Effector memory CD8-positive, alpha-beta T cell (primary cell): ENCODE measurements around the gene PARP6.

Source experiments
- ATAC-seq: fragments of 150-1000 bp; cut with Tn5 transposase; replicated peaks from 2 replicates; pipeline ENCODE4 v1.10.0; 2021; ENCODE audit warnings: mild to moderate bottlenecking, moderate library complexity
- DNase-seq, 3 experiments: peaks; one replicate each; pipeline ENCODE4 v3.0.0; 2021
- H3K27ac Mint-ChIP-seq, 2 donors: one replicate each; pipeline ENCODE4 v1.8.0; 2022; ENCODE audit warnings: mild to moderate bottlenecking in 2 of 2, mixed read lengths in 2 of 2, moderate library complexity in 2 of 2
- H3K27me3 Mint-ChIP-seq, 2 donors: one replicate each; pipeline ENCODE4 v1.8.0; 2022; ENCODE audit warnings: mixed read lengths in 2 of 2
- H3K36me3 Mint-ChIP-seq: one replicate; pipeline ENCODE4 v1.8.0; 2022; ENCODE audit warnings: mild to moderate bottlenecking, moderate library complexity, mixed read lengths; ENCODE audit not compliant: insufficient read depth
- H3K4me1 Mint-ChIP-seq, 2 donors: one replicate each; pipeline ENCODE4 v1.8.0; 2022; ENCODE audit warnings: low read depth in 2 of 2, mixed read lengths in 2 of 2
- H3K4me3 Mint-ChIP-seq, 2 donors: one replicate each; pipeline ENCODE4 v1.8.0; 2022; ENCODE audit warnings: mild to moderate bottlenecking in 2 of 2, mixed read lengths in 2 of 2, moderate library complexity in 2 of 2
- H3K9me3 Mint-ChIP-seq, 2 donors: one replicate each; pipeline ENCODE4 v1.8.0; 2022; ENCODE audit warnings: mixed read lengths in 2 of 2
- total RNA-seq, 9 experiments: gene quantifications; one replicate each; lab custom pipeline; 2026; lab: John Stamatoyannopoulos, UW

The PARP6 gene
- total RNA-seq = 54.9 to 85.4 (median 70.0) reads per million in 9 experiments

DNA sequence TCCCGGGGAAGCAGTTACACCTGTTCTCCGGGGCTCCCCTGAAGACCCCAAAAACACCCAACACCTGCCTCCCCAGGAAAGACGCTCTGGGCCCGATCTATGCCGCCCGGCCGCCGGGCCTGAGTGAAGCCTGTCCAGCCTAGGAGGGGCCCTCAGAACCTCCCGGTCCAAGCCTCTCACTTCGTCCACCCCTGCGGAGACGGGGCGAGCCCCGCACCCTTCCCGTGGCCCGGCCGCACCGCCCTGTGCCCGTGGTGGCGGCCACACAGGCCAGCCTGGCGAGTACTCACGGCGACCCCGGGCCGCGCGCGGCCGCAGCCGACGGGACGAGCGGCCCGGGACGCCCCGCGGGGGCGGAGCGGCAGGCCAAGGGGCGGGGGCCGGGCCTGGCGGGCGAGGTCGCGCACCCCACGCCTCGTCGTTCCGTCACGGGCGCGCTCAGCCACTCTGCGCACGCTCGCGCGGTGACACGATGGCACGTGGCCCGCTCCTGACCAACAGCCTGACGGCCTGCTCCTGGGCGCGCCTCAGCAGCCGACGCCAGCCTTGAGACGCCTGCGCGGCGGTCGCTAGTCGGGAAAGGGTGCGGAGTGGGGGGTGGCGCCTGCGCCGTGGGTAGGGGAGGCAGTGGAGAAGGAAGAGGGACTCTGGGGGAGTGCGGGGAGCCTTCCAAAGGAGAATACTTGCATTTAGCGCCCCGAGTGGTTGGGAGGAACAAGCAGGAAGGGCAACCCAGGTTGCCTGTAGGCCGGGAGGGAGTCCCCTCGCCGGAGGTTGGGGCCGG lies at the start of gene PARP6:
TSS of gene PARP6 (minus strand) at position 342 of the 784 bp plus-strand sequence. CDS start 5,077 bp downstream, outside the sequence.
- H3K4me1 Mint-ChIP-seq = peaks cover 25 to 34% of the 10 kb centered on the region in 2 donors

GRCh38 chr15:72319985-72320671 lies 47.8 kb upstream of the PARP6 start, which contains the start of gene CELF6:
TSS of gene CELF6 (minus strand) at chr15:72320157. CDS start at chr15:72319874, 283 bp downstream.
- DNase-seq (peak; percentile 77 to 78 (median 78)), ATAC-seq (peak; percentile 86)
- H3K27ac Mint-ChIP-seq = peak within 1 kb of the TSS; percentile 84 to 89

More for the DNA sequence above, at the start of gene PARP6:
- H3K4me3 Mint-ChIP-seq = peak within 1 kb of the TSS; percentile 82 to 84
- no peaks in the 10 kb centered on the region for H3K9me3 Mint-ChIP-seq
- DNase-seq = peak; percentile 97
- H3K27me3 Mint-ChIP-seq = no peaks in the 10 kb centered on the region
- peaks cover 13% of the 10 kb centered on the region for H3K36me3 Mint-ChIP-seq
- peak within 1 kb of the TSS; percentile 93 to 94 for H3K27ac Mint-ChIP-seq
- peak; percentile 93 for ATAC-seq

DNA sequence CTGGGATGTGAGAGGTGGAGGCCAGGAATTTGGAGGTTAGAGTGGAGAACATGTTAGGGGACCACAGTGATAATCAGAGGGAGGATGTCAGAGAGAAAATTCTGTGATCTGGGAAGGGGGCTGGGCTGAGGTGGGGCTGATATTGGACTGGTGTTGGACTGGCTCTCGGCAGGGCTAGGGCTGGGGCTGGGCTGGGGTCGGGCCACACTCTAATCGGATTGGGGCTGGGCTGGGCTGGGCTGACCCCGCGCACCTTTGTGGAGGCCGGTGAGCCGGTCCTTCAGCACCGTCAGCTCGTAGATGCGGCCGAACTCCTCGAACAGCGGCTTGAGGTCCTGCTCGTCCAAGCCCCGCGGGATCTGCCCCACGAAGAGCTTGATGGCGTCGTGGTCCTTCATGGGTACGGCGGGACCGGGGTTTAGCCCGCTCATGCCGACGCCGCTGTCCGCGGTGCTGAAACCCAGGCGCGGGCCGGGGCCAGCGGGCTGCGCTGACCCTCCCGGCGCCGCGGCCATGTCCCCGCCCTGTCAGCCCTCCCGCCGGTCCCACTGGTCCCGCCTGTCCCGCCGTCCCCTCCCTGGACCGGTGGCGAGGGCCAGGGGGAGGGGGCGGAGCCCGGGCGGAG lies 47.1 kb upstream of the PARP6 start:
- Mint-ChIP-seq H3K4me3 (peak overlapping the region; percentile 76 to 77), H3K36me3 (peaks cover 13% of the 10 kb centered on the region), H3K4me1 (peaks cover 15 to 18% of the 10 kb centered on the region in 2 donors), H3K9me3 (peaks cover 0 to 8% of the 10 kb centered on the region in 2 donors), H3K27ac (peak overlapping the region; percentile 84 to 89), H3K27me3 (no peaks in the 10 kb centered on the region)
- DNase-seq (peak; percentile 33 to 51 (median 45)), ATAC-seq (peak; percentile 40)

More at GRCh38 chr15:72319985-72320671, 47.8 kb upstream of the PARP6 start, which contains the start of gene CELF6:
- peaks cover 0 to 13% of the 10 kb centered on the region in 2 donors for H3K9me3 Mint-ChIP-seq
- H3K36me3 Mint-ChIP-seq = peaks cover 13% of the 10 kb centered on the region
- H3K27me3 Mint-ChIP-seq = no peaks in the 10 kb centered on the region
- peak within 1 kb of the TSS; percentile 79 to 80 for H3K4me3 Mint-ChIP-seq
- H3K4me1 Mint-ChIP-seq = peaks cover 15 to 18% of the 10 kb centered on the region in 2 donors

- no peaks in the 10 kb centered on the region for H3K27me3 Mint-ChIP-seq
- no peaks in the 10 kb centered on the region for H3K9me3 Mint-ChIP-seq
- ATAC-seq (no peak), DNase-seq (no peak)
- peak overlapping the region; percentile 76 to 77 for H3K4me3 Mint-ChIP-seq
- peaks cover 13% of the 10 kb centered on the region for H3K36me3 Mint-ChIP-seq
- peak overlapping the region; percentile 84 to 89 for H3K27ac Mint-ChIP-seq
- H3K4me1 Mint-ChIP-seq = peaks cover 15 to 18% of the 10 kb centered on the region in 2 donors
Measured at GRCh38 chr15:72318408-72318942, 46.1 kb upstream of the PARP6 start.

DNA sequence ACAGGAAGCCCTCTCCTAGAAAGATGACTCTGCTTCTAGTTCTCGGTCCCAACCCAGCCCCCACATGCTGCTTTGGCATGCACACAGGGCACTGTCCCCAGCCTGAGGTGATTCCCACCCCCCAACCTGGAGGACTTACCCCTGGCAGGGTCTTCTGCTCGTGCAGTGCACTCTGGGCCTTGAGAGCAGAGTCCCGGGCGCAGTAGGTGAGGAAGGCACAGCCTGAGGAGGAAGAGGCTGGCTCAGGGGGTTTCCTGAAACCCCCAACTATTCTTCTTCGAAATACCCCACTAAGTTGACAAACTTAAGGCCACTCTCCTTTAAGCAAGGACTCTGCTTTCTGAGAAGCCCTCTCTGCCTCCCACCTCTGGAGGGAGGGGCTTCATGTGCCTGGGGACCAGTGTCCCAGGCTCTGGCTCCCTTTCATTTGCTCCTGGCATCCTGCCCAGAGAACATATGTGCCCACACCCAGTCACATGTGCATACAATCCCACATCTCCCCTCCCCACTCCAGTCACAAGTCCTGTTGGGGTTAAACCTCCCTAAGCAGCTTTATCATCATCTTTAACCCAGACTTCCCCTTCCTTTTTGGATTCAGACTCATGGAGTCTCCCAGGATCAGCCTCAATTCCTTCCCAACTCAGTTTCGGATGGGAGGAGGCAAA lies 43.5 kb upstream of the PARP6 start:
- no peaks in the 10 kb centered on the region for H3K27me3 Mint-ChIP-seq
- H3K9me3 Mint-ChIP-seq = no peaks in the 10 kb centered on the region
- DNase-seq (no peak), ATAC-seq (no peak)
- H3K4me3 Mint-ChIP-seq = no peak overlapping the region
- no peak overlapping the region for H3K27ac Mint-ChIP-seq
- H3K4me1 Mint-ChIP-seq = peaks cover 14 to 17% of the 10 kb centered on the region in 2 donors
- peaks cover 13% of the 10 kb centered on the region for H3K36me3 Mint-ChIP-seq

DNA sequence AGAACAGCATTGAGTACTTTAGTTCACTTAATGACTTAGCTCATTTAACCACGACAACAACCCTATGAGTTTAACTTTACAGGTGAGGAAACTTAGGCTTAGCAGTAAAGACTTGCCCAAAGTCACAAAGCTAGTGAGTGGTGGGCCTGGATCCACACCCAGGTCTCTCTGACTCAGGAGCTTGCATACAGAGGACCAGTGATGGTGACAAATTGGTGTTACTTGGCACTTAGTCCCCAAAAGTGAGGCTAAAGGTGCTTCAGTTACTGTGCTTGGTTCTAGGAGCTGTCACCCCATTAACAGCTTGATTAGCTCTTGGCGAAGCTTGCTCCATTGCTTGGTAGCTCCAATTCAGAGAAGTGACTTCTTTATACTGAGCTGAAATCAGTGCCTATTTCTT lies 41.5 kb upstream of the PARP6 start:
- peaks cover 5 to 6% of the 10 kb centered on the region in 2 donors for H3K4me1 Mint-ChIP-seq
- no peaks in the 10 kb centered on the region for H3K27me3 Mint-ChIP-seq
- no peak overlapping the region for H3K4me3 Mint-ChIP-seq
- no peak for DNase-seq
- H3K27ac Mint-ChIP-seq = no peak overlapping the region
- no peak for ATAC-seq
- H3K36me3 Mint-ChIP-seq = peaks cover under 1% of the 10 kb centered on the region
- H3K9me3 Mint-ChIP-seq = no peaks in the 10 kb centered on the region

- H3K27ac Mint-ChIP-seq = no peak overlapping the region
- DNase-seq (no peak), ATAC-seq (no peak)
- no peak overlapping the region for H3K4me3 Mint-ChIP-seq
- no peaks in the 10 kb centered on the region for H3K36me3 Mint-ChIP-seq
- no peaks in the 10 kb centered on the region for H3K27me3 Mint-ChIP-seq
- H3K4me1 Mint-ChIP-seq = peaks cover under 1 to 1% of the 10 kb centered on the region in 2 donors
- no peaks in the 10 kb centered on the region for H3K9me3 Mint-ChIP-seq
Measured at GRCh38 chr15:72313448-72313840, 41.1 kb upstream of the PARP6 start.

- Mint-ChIP-seq H3K9me3 (no peaks in the 10 kb centered on the region), H3K27me3 (no peaks in the 10 kb centered on the region), H3K4me3 (no peak overlapping the region), H3K27ac (no peak overlapping the region), H3K36me3 (no peaks in the 10 kb centered on the region), H3K4me1 (no peaks in the 10 kb centered on the region)
- DNase-seq = peak; percentile 38 to 61 (median 53)
- ATAC-seq = peak; percentile 93
Measured at GRCh38 chr15:72312605-72313447, 40.5 kb upstream of the PARP6 start.

DNA sequence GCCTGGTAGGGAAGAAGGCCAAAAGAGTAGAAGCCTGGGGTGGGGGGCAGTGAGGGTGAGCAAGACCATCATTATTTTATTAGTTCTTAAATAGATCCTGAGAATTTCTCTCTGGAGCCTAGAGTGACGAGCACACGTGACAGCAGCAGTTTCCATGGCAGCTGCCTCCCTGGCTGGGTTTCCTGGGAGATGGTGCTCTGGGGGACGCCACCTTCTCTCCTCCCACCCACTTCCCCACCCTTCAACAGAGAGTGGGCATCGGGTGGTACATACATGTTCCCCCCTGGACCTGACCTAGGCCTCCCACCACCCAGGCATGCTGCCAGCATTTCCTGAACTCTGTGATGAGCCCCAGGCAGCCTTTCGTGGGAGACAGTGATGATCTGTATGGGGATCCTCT lies 34.7 kb upstream of the PARP6 start:
- peaks cover 8 to 10% of the 10 kb centered on the region in 2 donors for H3K4me1 Mint-ChIP-seq
- H3K27me3 Mint-ChIP-seq = no peaks in the 10 kb centered on the region
- DNase-seq (no peak), ATAC-seq (no peak)
- no peak overlapping the region for H3K4me3 Mint-ChIP-seq
- H3K36me3 Mint-ChIP-seq = peaks cover 9% of the 10 kb centered on the region
- peak overlapping the region; percentile 3 to 84 for H3K27ac Mint-ChIP-seq
- no peaks in the 10 kb centered on the region for H3K9me3 Mint-ChIP-seq

DNA sequence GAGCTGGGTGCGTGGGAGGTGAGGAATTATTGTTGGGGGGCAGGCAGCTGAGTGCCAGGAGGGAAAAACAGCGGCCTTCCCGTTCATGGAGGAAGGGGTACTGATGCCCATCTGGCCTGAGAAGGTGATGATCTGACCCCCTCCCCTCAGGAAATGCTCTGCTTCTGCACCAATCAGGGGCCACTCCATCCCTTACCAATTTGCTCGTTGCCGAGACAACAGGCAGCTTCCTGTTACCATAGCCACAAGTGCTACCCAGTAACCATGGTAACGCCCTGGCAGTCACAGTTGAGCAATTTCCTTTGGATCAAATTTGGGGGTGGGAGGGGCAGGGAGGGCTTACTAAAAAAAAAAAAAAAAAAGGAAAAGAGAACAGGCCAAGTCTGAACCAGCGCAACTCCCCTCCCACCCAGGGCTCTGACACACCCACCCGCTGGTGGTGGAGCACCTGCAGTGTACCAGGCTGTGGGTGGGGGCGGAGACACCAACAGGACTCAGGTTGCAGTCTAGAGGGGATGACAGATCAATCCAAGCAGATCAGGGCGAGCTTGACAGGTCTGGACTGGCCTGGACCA lies 33.9 kb upstream of the PARP6 start:
- peak; percentile 47 to 53 (median 51) for DNase-seq
- no peak overlapping the region for H3K4me3 Mint-ChIP-seq

DNA sequence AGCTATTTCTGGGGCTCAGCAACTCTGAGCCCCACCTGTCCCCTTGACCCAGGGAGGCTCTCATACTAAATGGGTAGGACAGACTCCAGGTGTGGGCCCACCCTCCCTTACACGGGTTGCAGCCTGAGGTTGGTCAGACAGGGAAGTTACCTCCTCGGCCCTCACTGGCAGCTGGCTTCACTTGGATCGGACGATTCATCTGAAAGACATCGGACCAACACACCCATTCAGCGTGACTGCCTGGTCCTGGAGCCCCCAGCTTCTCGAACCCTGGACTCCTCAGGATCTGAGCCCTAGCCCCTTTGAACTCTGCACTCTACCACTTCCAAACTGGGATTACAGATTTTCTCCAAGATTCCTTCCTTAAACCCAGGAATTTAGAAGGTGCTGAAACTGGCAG lies 32.2 kb upstream of the PARP6 start:
- Mint-ChIP-seq H3K4me3 (no peak overlapping the region), H3K4me1 (peaks cover 8 to 10% of the 10 kb centered on the region in 2 donors), H3K36me3 (peaks cover 9% of the 10 kb centered on the region), H3K9me3 (no peaks in the 10 kb centered on the region), H3K27me3 (no peaks in the 10 kb centered on the region), H3K27ac (no peak overlapping the region)
- DNase-seq (no peak), ATAC-seq (no peak)

More for the DNA sequence above, 33.9 kb upstream of the PARP6 start:
- peak; percentile 89 for ATAC-seq
- Mint-ChIP-seq H3K4me1 (peaks cover 8 to 10% of the 10 kb centered on the region in 2 donors), H3K9me3 (no peaks in the 10 kb centered on the region), H3K36me3 (peaks cover 9% of the 10 kb centered on the region), H3K27me3 (no peaks in the 10 kb centered on the region), H3K27ac (peak overlapping the region; percentile 3 to 84)

DNA sequence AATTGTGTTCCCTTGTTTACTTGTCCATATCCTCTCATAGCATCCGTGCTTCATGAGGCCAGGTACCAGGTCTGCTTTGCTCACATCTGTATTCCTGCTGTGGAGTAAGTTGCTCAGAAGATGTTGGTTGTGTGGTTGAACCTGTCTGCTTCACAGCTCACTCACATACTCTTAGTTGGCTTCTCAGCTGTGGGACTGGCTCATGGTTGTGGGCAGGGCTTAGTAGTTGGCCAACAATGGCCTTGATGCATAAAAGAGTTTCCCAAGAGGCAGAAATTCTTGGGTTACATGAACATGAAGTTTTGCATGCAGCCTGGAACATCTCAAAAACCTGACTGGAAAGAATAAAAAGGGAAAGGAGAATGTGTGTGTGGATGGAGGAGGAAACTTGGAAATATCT lies 30.6 kb upstream of the PARP6 start:
- ATAC-seq (no peak), DNase-seq (no peak)
- Mint-ChIP-seq H3K4me1 (peaks cover 8 to 10% of the 10 kb centered on the region in 2 donors), H3K36me3 (peaks cover 9% of the 10 kb centered on the region), H3K27me3 (no peaks in the 10 kb centered on the region), H3K27ac (no peak overlapping the region), H3K4me3 (no peak overlapping the region), H3K9me3 (no peaks in the 10 kb centered on the region)
